ENCODE measurements around the gene ENTPD2. TPM values are rescaled to one million over a fixed set of nuclear protein-coding genes. Genes with fewer than 3 reads are reported as not detected.
A peak's percentile ranks its signal among the peaks of the same experiment; 100 is the strongest.

Gene ENTPD2
- total and polyA plus RNA-seq, 2 donors (not counting 3 experiments of a cell fraction or from before 2014, with no cell fraction given): not detected

- no peaks in the 10 kb centered on the region for H4K20me1 ChIP-seq (replicated peaks; ENCODE audit: control insufficient read depth, extremely low read depth, insufficient read depth, low read length)
- FAIRE-seq (no peak), DNase-seq (ENCODE audit: low read depth, low spot score) (no peak)
- no peaks in the 10 kb centered on the region for H3K9me3 ChIP-seq (replicated peaks; ENCODE audit: control insufficient read depth, insufficient read depth, low read length)
- POLR2A ChIA-PET: interaction anchor here (0.6 to 1.7 kb wide), 3 partner anchors 149 to 155 kb away, joined by 3 to 10 read pairs (median 3); partner anchors contain the start of gene TUBB4B
- dilution Hi-C loops (cut with MboI; ENCODE audit: extremely low pct_ligation_motif_present, low sequenced_read_pairs): no loop called here
- CTCF ChIA-PET: interaction anchor here (1.4 to 1.7 kb wide), 5 partner anchors 16 to 140 kb away, joined by 3 to 12 read pairs (median 8); partner anchors contain the start of genes RNF224 and SAPCD2
- H3K4me1 ChIP-seq (ENCODE audit: control insufficient read depth, extremely low read depth, insufficient read depth, low read length): peaks cover 28% of the 10 kb centered on the region
- H3K27ac ChIP-seq (ENCODE audit: insufficient read depth, low read depth, low read length): peak overlapping the region; percentile 6
- no peaks in the 10 kb centered on the region for H3K79me2 ChIP-seq (ENCODE audit: control insufficient read depth, insufficient read depth, low read length)
- TSS peak; percentile 7 for BruUV-seq (replicated peaks)
- peak overlapping the region; percentile 59 for H3K9ac ChIP-seq (replicated peaks; ENCODE audit: extremely low read depth, insufficient read depth, low read length)
- peak overlapping the region; percentile 52 for H2AFZ ChIP-seq (ENCODE audit: low read depth, low read length)
- no peaks in the 10 kb centered on the region for H3K27me3 ChIP-seq (ENCODE audit: control insufficient read depth in 2 of 2, insufficient read depth in 2 of 2, low read length in 2 of 2)
- intact Hi-C loops (cut with micrococcal nuclease): loop anchor here (2.0 kb wide), 2 partner anchors 27 to 59 kb away; partner anchors contain the start of genes ABCA2 and DPP7
- peak overlapping the region; percentile 90 for H3K4me2 ChIP-seq (ENCODE audit: insufficient read depth, low read length)
- peak overlapping the region; percentile 42 to 62 (median 47) for H3K4me3 ChIP-seq (replicated peaks in 1 of 3; ENCODE audit: insufficient read depth in 1 of 3, low read depth in 1 of 3, low read length in 3 of 3)
- TF ChIP-seq, protein P1, sequence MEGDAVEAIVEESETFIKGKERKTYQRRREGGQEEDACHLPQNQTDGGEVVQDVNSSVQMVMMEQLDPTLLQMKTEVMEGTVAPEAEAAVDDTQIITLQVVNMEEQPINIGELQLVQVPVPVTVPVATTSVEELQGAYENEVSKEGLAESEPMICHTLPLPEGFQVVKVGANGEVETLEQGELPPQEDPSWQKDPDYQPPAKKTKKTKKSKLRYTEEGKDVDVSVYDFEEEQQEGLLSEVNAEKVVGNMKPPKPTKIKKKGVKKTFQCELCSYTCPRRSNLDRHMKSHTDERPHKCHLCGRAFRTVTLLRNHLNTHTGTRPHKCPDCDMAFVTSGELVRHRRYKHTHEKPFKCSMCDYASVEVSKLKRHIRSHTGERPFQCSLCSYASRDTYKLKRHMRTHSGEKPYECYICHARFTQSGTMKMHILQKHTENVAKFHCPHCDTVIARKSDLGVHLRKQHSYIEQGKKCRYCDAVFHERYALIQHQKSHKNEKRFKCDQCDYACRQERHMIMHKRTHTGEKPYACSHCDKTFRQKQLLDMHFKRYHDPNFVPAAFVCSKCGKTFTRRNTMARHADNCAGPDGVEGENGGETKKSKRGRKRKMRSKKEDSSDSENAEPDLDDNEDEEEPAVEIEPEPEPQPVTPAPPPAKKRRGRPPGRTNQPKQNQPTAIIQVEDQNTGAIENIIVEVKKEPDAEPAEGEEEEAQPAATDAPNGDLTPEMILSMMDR (IDR thresholded peaks at IDR 0.05; ENCODE audit: extremely low read depth in 1 of 2, insufficient read depth in 1 of 2, low read depth in 1 of 2, low read length in 2 of 2): no peak
- no peak for TF ChIP-seq MYC (IDR thresholded peaks at IDR 0.05; ENCODE audit: low read depth, low read length)
- TF ChIP-seq FOS (IDR thresholded peaks at IDR 0.05; ENCODE audit: borderline replicate concordance, insufficient read depth, low read length): no peak
- no peak for TF ChIP-seq JUN (IDR thresholded peaks at IDR 0.05; ENCODE audit: borderline replicate concordance, insufficient read depth, insufficient read length, low read depth)
- no peak for TF ChIP-seq GATA2 (IDR thresholded peaks at IDR 0.05; ENCODE audit: insufficient read depth, insufficient read length, low read depth, low read length)
- no peak for TF ChIP-seq EZH2 (IDR thresholded peaks at IDR 0.05; ENCODE audit: borderline replicate concordance, low read depth, low read length, severe bottlenecking)
- no peak for TF ChIP-seq POLR2AphosphoS5 (IDR thresholded peaks at IDR 0.05; ENCODE audit: insufficient read depth, low read depth, low read length)
- TF ChIP-seq POLR2A (IDR thresholded peaks at IDR 0.05; ENCODE audit: low read depth, low read length): no peak
- TF ChIP-seq MAX (IDR thresholded peaks at IDR 0.05; ENCODE audit: insufficient read depth, insufficient read length): no peak
- no peaks in the 10 kb centered on the region for H3K9me1 ChIP-seq (replicated peaks; ENCODE audit: control insufficient read depth, extremely low read depth, insufficient read depth, low read length)
- H3K36me3 ChIP-seq (ENCODE audit: control insufficient read depth in 2 of 2, extremely low read depth in 1 of 2, insufficient read depth in 2 of 2, low read length in 2 of 2): peaks cover 0 to 13% of the 10 kb centered on the region in 2 experiments
Measured at GRCh38 chr9:137087409-137087925, 33.6 kb upstream of the ENTPD2 start.
